ENCODE results near the gene NDUFB3. TPM values are rescaled to one million over a fixed set of nuclear protein-coding genes. Genes with fewer than 3 reads are reported as not detected.
"Not testable (repeated sequence)": the region's sequence is repeated elsewhere in the genome, so short reads cannot be mapped to it uniquely, and the experiment has no call there.

The NDUFB3 gene
- polyA plus RNA-seq, 1 donor (not counting 4 experiments of a cell fraction or from before 2014, with no cell fraction given) = 220 TPM

DNA sequence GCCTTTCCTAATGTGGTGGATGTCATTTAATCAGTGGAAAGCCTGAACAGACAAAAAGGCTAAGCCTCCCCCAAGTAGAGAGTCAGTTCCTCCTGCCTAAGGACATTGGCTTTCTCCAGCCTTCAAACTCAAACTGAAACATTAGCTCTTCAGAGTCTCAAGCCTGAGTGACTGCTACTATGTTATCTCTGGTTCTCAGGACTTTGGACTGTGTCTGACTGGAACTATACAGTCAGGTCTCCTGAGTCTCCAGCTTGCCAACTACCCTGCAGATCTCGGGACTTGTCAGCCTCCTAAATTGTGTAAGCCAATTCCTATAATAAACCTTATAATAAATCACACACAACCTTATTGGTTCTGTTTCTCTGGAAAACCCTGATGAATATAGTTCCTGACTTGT, 12.9 kb upstream of the NDUFB3 start:
- no peaks in the 10 kb centered on the region for H4K20me1 ChIP-seq (ENCODE audit: control insufficient read depth, extremely low read depth, insufficient read depth, low read length)
- no peaks in the 10 kb centered on the region for H3K4me1 ChIP-seq (ENCODE audit: control insufficient read depth, extremely low read depth, insufficient read depth, low read length)
- H3K27me3 ChIP-seq (ENCODE audit: control insufficient read depth, extremely low read depth, insufficient read depth, low read length) = no peaks in the 10 kb centered on the region
- no peak overlapping the region for H3K27ac ChIP-seq (ENCODE audit: control insufficient read depth, insufficient read depth, low read length)
- H3K4me3 ChIP-seq (ENCODE audit: control insufficient read depth in 2 of 3, extremely low read depth in 1 of 3, insufficient read depth in 2 of 3, low read depth in 1 of 3, low read length in 3 of 3) = no peak overlapping the region
- H3K9me1 ChIP-seq (ENCODE audit: control insufficient read depth, extremely low read depth, insufficient read depth, low read length) = no peaks in the 10 kb centered on the region
- no peak overlapping the region for H3K4me2 ChIP-seq (ENCODE audit: control insufficient read depth, extremely low read depth, insufficient read depth, low read depth, low read length)
- no peak for FAIRE-seq
- dilution Hi-C loops (cut with MboI; ENCODE audit: extremely low pct_ligation_motif_present, low sequenced_read_pairs) = no loop called here
- no peak overlapping the region for H2AFZ ChIP-seq (ENCODE audit: control insufficient read depth, low read length)
- H3K9me3 ChIP-seq (ENCODE audit: control insufficient read depth, low read depth, low read length) = no peaks in the 10 kb centered on the region
- H3K36me3 ChIP-seq (ENCODE audit: control insufficient read depth in 2 of 2, extremely low read depth in 1 of 2, insufficient read depth in 2 of 2, low read length in 2 of 2) = peaks cover 0 to 6% of the 10 kb centered on the region in 2 experiments
- DNase-seq (ENCODE audit: low read depth, low spot score) = no peak
- H3K9ac ChIP-seq (ENCODE audit: control insufficient read depth, extremely low read depth, insufficient read depth, low read length) = no peak overlapping the region
- H3K79me2 ChIP-seq (ENCODE audit: control insufficient read depth, insufficient read depth, low read length) = peaks cover 76% of the 10 kb centered on the region
- no peak for TF ChIP-seq EZH2 (IDR thresholded peaks at IDR 0.05; ENCODE audit: low read length)
- TF ChIP-seq, protein P1, sequence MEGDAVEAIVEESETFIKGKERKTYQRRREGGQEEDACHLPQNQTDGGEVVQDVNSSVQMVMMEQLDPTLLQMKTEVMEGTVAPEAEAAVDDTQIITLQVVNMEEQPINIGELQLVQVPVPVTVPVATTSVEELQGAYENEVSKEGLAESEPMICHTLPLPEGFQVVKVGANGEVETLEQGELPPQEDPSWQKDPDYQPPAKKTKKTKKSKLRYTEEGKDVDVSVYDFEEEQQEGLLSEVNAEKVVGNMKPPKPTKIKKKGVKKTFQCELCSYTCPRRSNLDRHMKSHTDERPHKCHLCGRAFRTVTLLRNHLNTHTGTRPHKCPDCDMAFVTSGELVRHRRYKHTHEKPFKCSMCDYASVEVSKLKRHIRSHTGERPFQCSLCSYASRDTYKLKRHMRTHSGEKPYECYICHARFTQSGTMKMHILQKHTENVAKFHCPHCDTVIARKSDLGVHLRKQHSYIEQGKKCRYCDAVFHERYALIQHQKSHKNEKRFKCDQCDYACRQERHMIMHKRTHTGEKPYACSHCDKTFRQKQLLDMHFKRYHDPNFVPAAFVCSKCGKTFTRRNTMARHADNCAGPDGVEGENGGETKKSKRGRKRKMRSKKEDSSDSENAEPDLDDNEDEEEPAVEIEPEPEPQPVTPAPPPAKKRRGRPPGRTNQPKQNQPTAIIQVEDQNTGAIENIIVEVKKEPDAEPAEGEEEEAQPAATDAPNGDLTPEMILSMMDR (optimal IDR thresholded peaks at IDR 0.05 in 1 of 3, IDR thresholded peaks at IDR 0.05 in 1 of 3, conservative IDR thresholded peaks at IDR 0.05 in 1 of 3; ENCODE audit: extremely low read depth in 1 of 3, insufficient read depth in 2 of 3, low read length in 3 of 3) = no peak

DNA sequence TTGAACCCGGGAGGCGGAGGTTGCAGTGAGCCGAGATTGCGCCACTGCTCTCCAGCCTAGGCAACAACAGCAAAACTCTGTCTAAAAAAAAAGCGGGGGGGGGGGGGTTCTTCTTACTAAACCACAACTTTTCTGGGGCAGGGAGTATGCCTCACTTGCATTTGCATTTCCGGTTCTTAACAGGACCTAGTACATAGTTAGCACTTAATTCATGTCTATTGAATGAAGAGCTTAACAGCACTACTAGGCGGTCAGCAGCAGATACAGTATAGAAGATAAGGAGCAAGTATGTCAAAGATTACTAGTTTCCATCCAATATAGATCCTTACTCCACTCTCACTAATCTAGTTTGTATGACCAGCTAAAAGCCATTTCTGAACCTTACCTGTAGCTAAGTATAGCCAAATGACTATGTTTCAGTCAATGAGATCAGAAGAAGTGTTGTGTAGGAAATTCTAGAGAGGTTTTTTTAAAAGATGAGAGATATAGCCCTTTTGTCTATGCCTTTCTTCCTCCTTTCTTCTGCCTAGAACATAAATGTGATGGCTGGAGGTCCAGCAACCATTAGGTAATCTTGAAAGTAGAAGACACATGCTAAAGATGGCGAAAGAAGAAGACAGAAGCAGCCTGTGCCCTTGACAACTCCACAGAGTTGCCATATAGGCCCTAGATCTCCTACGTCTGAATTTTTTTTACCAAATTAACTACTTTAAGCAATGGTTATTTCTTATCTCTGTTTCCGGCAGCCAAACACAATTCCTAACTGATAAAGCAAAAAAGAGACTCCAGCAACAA, 11.6 kb upstream of the NDUFB3 start:
- Histone ChIP-seq H3K4me2 (ENCODE audit: control insufficient read depth, extremely low read depth, insufficient read depth, low read depth, low read length) (no peak overlapping the region), H3K9me1 (ENCODE audit: control insufficient read depth, extremely low read depth, insufficient read depth, low read length) (no peaks in the 10 kb centered on the region), H3K9ac (ENCODE audit: control insufficient read depth, extremely low read depth, insufficient read depth, low read length) (no peak overlapping the region), H3K27me3 (ENCODE audit: control insufficient read depth, extremely low read depth, insufficient read depth, low read length) (no peaks in the 10 kb centered on the region), H2AFZ (ENCODE audit: control insufficient read depth, low read length) (no peak overlapping the region), H3K9me3 (ENCODE audit: control insufficient read depth, low read depth, low read length) (no peaks in the 10 kb centered on the region), H3K4me3 (ENCODE audit: control insufficient read depth in 2 of 3, extremely low read depth in 1 of 3, insufficient read depth in 2 of 3, low read depth in 1 of 3, low read length in 3 of 3) (no peak overlapping the region), H4K20me1 (ENCODE audit: control insufficient read depth, extremely low read depth, insufficient read depth, low read length) (no peaks in the 10 kb centered on the region), H3K4me1 (ENCODE audit: control insufficient read depth, extremely low read depth, insufficient read depth, low read length) (no peaks in the 10 kb centered on the region), H3K36me3 (ENCODE audit: control insufficient read depth in 2 of 2, extremely low read depth in 1 of 2, insufficient read depth in 2 of 2, low read length in 2 of 2) (peaks cover 0 to 6% of the 10 kb centered on the region in 2 experiments), H3K79me2 (ENCODE audit: control insufficient read depth, insufficient read depth, low read length) (peaks cover 71% of the 10 kb centered on the region), H3K27ac (ENCODE audit: control insufficient read depth, insufficient read depth, low read length) (no peak overlapping the region)
- dilution Hi-C loops (cut with MboI; ENCODE audit: extremely low pct_ligation_motif_present, low sequenced_read_pairs) = no loop called here
- DNase-seq (ENCODE audit: low read depth, low spot score) (no peak), FAIRE-seq (no peak)
- TF ChIP-seq, protein P1 (optimal IDR thresholded peaks at IDR 0.05 in 1 of 3, IDR thresholded peaks at IDR 0.05 in 1 of 3, conservative IDR thresholded peaks at IDR 0.05 in 1 of 3; ENCODE audit: extremely low read depth in 1 of 3, insufficient read depth in 2 of 3, low read length in 3 of 3) = no peak
- TF ChIP-seq EZH2 (IDR thresholded peaks at IDR 0.05; ENCODE audit: low read length) = no peak

DNA sequence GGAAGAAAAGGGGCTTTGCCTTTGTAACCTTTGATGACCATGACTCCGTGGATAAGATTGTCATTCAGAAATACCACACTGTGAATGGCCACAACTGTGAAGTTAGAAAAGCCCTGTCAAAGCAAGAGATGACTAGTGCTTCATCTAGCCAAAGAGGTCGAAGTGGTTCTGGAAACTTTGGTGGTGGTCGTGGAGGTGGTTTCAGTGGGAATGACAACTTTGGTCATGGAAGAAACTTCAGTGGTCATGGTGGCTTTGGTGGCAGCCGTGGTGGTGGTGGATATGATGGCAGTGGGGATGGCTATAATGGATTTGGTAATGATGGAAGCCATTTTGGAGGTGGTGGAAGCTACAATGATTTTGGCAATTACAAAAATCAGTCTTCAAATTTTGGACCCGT, 8.3 kb upstream of the NDUFB3 start:
- H3K27me3 ChIP-seq (ENCODE audit: control insufficient read depth, extremely low read depth, insufficient read depth, low read length); H3K4me3 ChIP-seq (ENCODE audit: control insufficient read depth in 2 of 3, extremely low read depth in 1 of 3, insufficient read depth in 2 of 3, low read depth in 1 of 3, low read length in 3 of 3); H3K27ac ChIP-seq (ENCODE audit: control insufficient read depth, insufficient read depth, low read length); H3K9me3 ChIP-seq (ENCODE audit: control insufficient read depth, low read depth, low read length); H4K20me1 ChIP-seq (ENCODE audit: control insufficient read depth, extremely low read depth, insufficient read depth, low read length); DNase-seq (ENCODE audit: low read depth, low spot score); H3K4me2 ChIP-seq (ENCODE audit: control insufficient read depth, extremely low read depth, insufficient read depth, low read depth, low read length); dilution Hi-C loops (cut with MboI; ENCODE audit: extremely low pct_ligation_motif_present, low sequenced_read_pairs); FAIRE-seq; H2AFZ ChIP-seq (ENCODE audit: control insufficient read depth, low read length); H3K9me1 ChIP-seq (ENCODE audit: control insufficient read depth, extremely low read depth, insufficient read depth, low read length); H3K9ac ChIP-seq (ENCODE audit: control insufficient read depth, extremely low read depth, insufficient read depth, low read length); H3K36me3 ChIP-seq (ENCODE audit: control insufficient read depth in 2 of 2, extremely low read depth in 1 of 2, insufficient read depth in 2 of 2, low read length in 2 of 2): not testable (repeated sequence)
- Histone ChIP-seq H3K4me1 (ENCODE audit: control insufficient read depth, extremely low read depth, insufficient read depth, low read length) (peaks cover 10% of the 10 kb centered on the region), H3K79me2 (ENCODE audit: control insufficient read depth, insufficient read depth, low read length) (peaks cover 79% of the 10 kb centered on the region)
